Stimulated activated CD4-positive, alpha-beta T cell treated with anti-CD3 and anti-CD28 coated beads, Interleukin-1b, Interleukin-23, amount 100 ng/mL, for 1 hour (primary cell): ENCODE results near the gene SERPINA3.

Experiments used
- DNase-seq, 2 donors: peaks; one replicate each; pipeline ENCODE4 v3.0.0-alpha.2; 2020; ENCODE audit warnings: low read depth in 2 of 2

The SERPINA3 gene

GRCh38 chr14:94655169-94655710 lies 43.0 kb downstream of the SERPINA3 start:
- no peak for DNase-seq

DNA sequence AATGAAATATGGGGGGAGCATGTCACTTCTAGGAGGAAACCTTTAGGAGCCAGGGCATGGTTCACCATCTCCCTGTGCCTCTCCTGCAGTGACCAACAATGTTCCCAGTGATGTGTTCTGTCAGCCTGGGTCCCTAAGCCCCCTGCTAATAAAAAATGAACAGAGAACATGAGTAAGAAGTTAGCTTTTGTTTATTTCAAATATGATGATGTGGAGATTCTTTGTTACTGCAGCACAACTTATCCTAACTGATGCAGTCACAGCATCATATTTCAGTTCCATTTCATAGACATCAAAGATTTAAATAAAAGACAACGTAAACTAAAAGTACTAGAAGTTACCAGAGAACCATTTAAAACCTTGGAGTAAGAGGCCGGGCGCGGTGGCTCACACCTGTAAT lies 43.9 kb downstream of the SERPINA3 start:
- no peak for DNase-seq

- DNase-seq: no peak
These were observed 47.1 kb downstream of the SERPINA3 start for GRCh38 chr14:94659256-94659655.

GRCh38 chr14:94659901-94660300 lies 47.7 kb downstream of the SERPINA3 start:
- DNase-seq: no peak

GRCh38 chr14:94660306-94660946 lies 48.2 kb downstream of the SERPINA3 start:
- no peak for DNase-seq

GRCh38 chr14:94663538-94663937 lies 51.3 kb downstream of the SERPINA3 start:
- no peak for DNase-seq

GRCh38 chr14:94663965-94664704 lies 51.9 kb downstream of the SERPINA3 start:
- DNase-seq: no peak

- no peak for DNase-seq
These were observed 52.9 kb downstream of the SERPINA3 start for GRCh38 chr14:94665121-94665520.

- no peak for DNase-seq
These were observed 53.4 kb downstream of the SERPINA3 start for GRCh38 chr14:94665544-94665943.

- no peak for DNase-seq
These were observed 58.6 kb downstream of the SERPINA3 start for GRCh38 chr14:94670692-94671285.

DNA sequence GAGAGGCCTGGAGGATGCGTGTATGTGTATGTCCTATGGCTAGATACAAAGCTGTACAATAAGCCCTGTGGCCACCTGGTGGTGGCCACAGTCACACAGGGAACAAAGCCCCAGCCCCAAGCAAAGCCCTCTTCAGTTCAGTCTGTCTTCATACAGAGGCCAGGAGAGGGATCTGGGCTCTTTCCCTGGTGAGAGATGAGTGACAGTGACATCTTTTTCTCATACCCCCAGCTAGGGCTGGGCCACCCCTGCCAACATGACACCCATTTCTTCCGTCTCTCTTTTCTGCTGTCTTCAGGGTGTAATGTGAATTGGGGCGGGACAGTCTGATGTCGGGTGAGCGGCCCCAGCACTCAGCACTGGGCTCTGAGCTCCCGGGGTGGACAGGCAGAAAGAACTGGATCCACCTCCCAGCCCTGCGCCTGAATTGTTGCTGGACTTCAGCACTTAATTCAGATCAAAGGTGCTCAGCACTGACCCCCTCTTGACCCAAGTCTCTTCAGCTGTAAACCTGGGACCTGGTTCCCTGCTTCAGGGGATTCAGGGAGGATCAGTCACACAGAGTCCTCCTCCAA lies 59.8 kb downstream of the SERPINA3 start:
- no peak for DNase-seq

- DNase-seq: no peak
These were observed 60.9 kb downstream of the SERPINA3 start for GRCh38 chr14:94673071-94673470.
